ENCODE data around the gene PRDM16.

DNA sequence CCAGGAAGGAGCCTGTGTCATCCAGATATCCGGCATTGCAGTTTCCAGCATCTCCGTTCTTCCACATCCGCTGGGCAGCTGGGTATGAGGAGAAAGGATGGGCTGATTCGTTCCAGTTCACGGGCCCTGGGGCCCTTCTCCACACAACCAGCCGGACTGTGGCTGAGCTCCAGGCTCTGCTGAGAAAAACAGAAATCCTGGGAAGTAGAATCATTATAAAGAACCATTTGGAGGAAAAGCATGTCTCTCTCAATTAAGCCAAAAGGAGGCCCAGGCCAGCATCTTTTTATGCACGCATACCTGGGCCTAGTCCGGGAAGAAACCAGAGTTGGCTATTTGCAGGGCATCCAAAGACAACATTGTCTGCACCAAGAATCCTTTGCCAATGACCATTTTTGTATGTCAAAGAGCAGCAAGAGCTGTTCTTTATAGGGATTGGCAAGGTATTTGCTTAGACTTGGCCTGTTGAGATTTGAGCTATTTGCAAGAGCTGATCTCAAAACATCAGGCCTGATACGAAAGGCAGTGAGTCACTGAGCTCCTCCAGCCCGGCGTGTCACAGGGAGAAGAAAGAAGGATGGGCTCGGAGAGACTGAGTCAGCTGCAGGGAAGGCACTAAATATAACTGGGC, 300.6 kb downstream of the PRDM16 start:
- TF ChIP-seq CTCF (IDR thresholded peaks at IDR 0.05; ENCODE audit: low read depth, low read length) (no peak), MAX (IDR thresholded peaks at IDR 0.05; ENCODE audit: low read depth, low read length) (no peak)
